ENCODE data around the gene MLST8. TPM values are rescaled to one million over a fixed set of nuclear protein-coding genes. Genes with fewer than 3 reads are reported as not detected.

Gene MLST8
- total RNA-seq, 2 experiments from 2014 or later: 70.0 to 70.7 TPM

DNA sequence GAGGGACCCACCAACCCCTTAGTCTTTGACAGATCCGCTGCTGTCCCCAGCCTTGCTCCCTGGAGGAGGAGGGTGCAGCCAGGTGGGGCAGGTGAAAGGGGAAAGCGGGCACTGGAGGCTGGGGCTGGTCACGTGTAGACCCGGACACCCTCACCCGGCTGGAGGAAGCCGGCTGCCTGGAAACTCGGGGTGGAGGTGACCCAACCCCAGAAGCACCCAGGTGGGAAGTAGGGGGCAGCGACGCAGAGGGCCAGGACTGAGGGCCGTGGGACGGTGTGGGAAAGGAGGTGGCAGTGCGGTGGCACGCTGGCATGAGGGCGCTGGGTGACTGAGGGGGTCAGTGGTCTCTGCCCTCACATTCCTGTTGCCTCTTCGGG is 47.0 kb upstream of the MLST8 start:
- H3K4me1 Mint-ChIP-seq (ENCODE audit: low read depth): peaks cover 22% of the 10 kb centered on the region
- intact Hi-C loops (cut with micrococcal nuclease): no loop called here
- TF ChIP-seq, protein P1, sequence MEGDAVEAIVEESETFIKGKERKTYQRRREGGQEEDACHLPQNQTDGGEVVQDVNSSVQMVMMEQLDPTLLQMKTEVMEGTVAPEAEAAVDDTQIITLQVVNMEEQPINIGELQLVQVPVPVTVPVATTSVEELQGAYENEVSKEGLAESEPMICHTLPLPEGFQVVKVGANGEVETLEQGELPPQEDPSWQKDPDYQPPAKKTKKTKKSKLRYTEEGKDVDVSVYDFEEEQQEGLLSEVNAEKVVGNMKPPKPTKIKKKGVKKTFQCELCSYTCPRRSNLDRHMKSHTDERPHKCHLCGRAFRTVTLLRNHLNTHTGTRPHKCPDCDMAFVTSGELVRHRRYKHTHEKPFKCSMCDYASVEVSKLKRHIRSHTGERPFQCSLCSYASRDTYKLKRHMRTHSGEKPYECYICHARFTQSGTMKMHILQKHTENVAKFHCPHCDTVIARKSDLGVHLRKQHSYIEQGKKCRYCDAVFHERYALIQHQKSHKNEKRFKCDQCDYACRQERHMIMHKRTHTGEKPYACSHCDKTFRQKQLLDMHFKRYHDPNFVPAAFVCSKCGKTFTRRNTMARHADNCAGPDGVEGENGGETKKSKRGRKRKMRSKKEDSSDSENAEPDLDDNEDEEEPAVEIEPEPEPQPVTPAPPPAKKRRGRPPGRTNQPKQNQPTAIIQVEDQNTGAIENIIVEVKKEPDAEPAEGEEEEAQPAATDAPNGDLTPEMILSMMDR (IDR thresholded peaks at IDR 0.05): no peak
- ChIA-PET CTCF (no interaction called here), POLR2A (interaction anchor here (7.3 kb wide), 1 partner anchor 50 kb away, joined by 95 read pairs; the partner anchor contains the start of genes BRICD5 and MLST8)
- no peak for ATAC-seq
- no peak overlapping the region for H3K4me3 Mint-ChIP-seq
- DNase-seq: no peak
- no peaks in the 10 kb centered on the region for H3K9me3 Mint-ChIP-seq
- H3K27ac Mint-ChIP-seq: no peak overlapping the region
- H3K27me3 Mint-ChIP-seq: no peaks in the 10 kb centered on the region
- peaks cover 27% of the 10 kb centered on the region for H3K36me3 Mint-ChIP-seq (ENCODE audit: low read depth)

DNA sequence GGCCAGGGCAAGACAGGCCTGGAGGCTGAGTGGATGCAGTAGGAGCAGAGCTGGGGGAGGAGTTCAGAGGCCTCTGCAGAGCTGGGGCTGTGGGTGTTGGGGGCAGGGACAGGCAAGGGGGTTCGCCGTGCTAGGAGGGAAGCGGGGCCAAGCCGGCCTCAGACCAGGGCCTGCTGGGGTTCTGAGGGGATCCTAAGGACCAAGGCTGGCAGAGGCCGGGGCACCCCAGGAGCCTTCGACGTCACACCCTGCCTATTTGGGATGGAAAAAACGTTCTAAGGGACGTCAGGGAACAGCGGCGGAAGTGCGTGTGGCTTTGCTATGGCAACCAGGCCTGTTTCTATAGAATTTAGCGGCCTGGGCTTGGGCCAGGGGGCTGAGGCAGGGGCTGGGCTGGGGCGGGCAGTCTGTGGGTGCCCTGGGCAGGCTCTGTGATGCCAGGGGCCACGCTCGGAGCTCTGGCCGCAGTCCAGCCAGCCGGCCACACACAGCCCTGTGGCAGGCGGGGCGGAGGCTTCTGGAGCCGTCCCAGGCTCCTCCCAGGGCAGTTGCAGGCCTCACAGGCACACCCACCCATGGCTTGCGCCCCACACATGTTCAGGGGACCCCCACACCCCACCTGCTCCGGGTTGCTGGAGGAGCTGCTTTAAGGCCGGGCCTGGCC is 45.9 kb upstream of the MLST8 start:
- H3K9me3 Mint-ChIP-seq: no peaks in the 10 kb centered on the region
- peaks cover 19% of the 10 kb centered on the region for H3K4me1 Mint-ChIP-seq (ENCODE audit: low read depth)
- H3K27me3 Mint-ChIP-seq: no peaks in the 10 kb centered on the region
- H3K27ac Mint-ChIP-seq: no peak overlapping the region
- ChIA-PET CTCF (no interaction called here), POLR2A (interaction anchor here (0.6 to 0.7 kb wide), 3 partner anchors 12 to 976 kb away, joined by 3 read pairs; no protein-coding TSS in a partner anchor)
- intact Hi-C loops (cut with micrococcal nuclease): no loop called here
- no peak overlapping the region for H3K4me3 Mint-ChIP-seq
- TF ChIP-seq, protein P1 (IDR thresholded peaks at IDR 0.05): no peak
- no peak for ATAC-seq
- H3K36me3 Mint-ChIP-seq (ENCODE audit: low read depth): peaks cover 16% of the 10 kb centered on the region
- no peak for DNase-seq

DNA sequence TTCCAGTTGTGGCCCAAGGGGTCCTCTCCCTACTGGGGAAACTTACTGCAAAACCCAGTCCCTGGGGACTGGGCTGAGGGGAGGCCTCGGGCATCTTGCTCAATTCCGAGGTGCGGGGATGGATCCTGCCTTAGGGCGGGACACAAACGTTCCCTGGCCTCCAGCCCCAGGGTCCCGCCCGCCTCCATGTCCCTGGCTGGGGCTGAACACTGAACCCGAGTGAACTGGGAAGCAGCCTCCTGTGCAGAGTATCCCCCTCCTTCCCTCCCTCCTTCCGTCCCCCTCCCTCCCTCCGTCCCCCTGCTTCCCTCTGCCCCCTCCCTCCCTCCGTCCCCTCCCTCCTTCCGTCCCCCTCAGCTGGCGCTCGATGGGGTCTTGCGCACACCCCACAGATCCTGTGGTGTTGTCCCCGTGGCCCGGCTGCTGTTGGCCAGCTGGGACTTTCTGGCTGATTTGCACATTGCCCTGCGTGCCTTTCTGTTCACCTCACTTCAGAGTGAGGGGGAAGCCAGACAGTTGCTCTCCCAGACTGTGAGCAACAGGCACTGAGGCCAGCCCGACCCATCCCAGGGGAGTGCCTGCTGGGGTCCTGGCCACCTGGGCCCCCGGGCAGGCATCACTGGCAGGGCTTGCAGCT is 44.2 kb upstream of the MLST8 start:
- Mint-ChIP-seq H3K36me3 (ENCODE audit: low read depth) (peaks cover 9% of the 10 kb centered on the region), H3K9me3 (no peaks in the 10 kb centered on the region), H3K27ac (peak overlapping the region; percentile 30), H3K27me3 (no peaks in the 10 kb centered on the region), H3K4me3 (no peak overlapping the region), H3K4me1 (ENCODE audit: low read depth) (peaks cover 19% of the 10 kb centered on the region)
- CTCF ChIA-PET: no interaction called here
- POLR2A ChIA-PET: interaction anchor here (1.7 kb wide), 1 partner anchor 50 kb away, joined by 4 read pairs; the partner anchor contains the start of gene BRICD5
- intact Hi-C loops (cut with micrococcal nuclease): no loop called here
- TF ChIP-seq, protein P1 (IDR thresholded peaks at IDR 0.05): no peak
- DNase-seq (no peak), ATAC-seq (no peak)

DNA sequence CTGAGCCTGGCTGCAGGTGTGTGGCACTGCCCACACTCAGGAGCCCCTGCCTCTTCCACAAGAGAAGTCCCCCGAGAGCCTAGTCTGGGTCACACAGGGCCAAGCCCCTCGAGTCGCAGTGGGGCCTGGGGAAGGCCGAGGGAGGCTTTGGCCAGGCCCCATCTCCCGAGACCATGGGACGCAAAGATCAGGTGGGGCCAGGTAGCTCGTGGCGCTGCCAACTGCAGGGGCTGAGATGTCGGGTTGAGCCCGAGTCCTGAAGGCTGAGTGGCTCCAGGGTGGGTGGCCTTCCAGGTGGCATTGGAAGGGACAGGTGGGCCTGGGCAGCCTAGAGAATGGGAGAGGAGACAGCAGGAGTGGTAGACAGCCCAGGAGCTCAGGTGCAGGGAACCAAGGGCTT is 43.3 kb upstream of the MLST8 start:
- CTCF ChIA-PET: no interaction called here
- Mint-ChIP-seq H3K36me3 (ENCODE audit: low read depth) (peaks cover 8% of the 10 kb centered on the region), H3K9me3 (no peaks in the 10 kb centered on the region), H3K4me3 (no peak overlapping the region), H3K4me1 (ENCODE audit: low read depth) (peaks cover 13% of the 10 kb centered on the region), H3K27me3 (no peaks in the 10 kb centered on the region), H3K27ac (no peak overlapping the region)
- POLR2A ChIA-PET: interaction anchor here (1.1 to 1.7 kb wide), 5 partner anchors 9 to 49 kb away, joined by 3 to 4 read pairs (median 4); partner anchors contain the start of gene BRICD5
- TF ChIP-seq, protein P1 (IDR thresholded peaks at IDR 0.05): no peak
- DNase-seq (no peak), ATAC-seq (no peak)
- intact Hi-C loops (cut with micrococcal nuclease): no loop called here

DNA sequence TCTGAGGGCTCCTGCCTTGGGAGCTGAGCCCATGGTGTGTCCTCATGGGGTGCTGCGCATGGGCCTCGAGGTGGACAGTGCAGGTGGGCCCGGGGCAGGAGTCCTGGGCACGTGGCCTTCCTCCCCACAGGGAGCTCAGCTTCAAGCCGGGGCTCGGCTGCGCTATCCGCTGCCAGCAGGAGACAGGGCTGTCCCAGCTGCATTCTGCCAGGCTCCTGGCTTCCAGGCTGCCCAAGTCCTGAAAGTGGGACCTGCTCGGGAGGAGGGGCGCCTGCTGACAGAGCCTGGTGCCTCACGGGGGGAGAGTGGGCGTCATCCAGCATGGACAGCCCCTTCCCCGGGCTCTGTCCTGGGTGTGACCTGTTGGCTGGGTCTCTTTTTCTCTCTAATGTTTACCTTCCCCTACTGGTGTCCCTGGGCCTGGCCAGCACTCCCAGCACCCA is 42.6 kb upstream of the MLST8 start:
- ChIA-PET POLR2A (interaction anchor here (1.1 to 1.4 kb wide), 4 partner anchors 10 to 31 kb away, joined by 3 to 4 read pairs (median 4); no protein-coding TSS in a partner anchor), CTCF (no interaction called here)
- no peak overlapping the region for H3K27ac Mint-ChIP-seq
- DNase-seq (no peak), ATAC-seq (no peak)
- no peaks in the 10 kb centered on the region for H3K27me3 Mint-ChIP-seq
- no peaks in the 10 kb centered on the region for H3K9me3 Mint-ChIP-seq
- peaks cover 6% of the 10 kb centered on the region for H3K4me1 Mint-ChIP-seq (ENCODE audit: low read depth)
- peaks cover 8% of the 10 kb centered on the region for H3K36me3 Mint-ChIP-seq (ENCODE audit: low read depth)
- intact Hi-C loops (cut with micrococcal nuclease): no loop called here
- no peak overlapping the region for H3K4me3 Mint-ChIP-seq
- TF ChIP-seq, protein P1 (IDR thresholded peaks at IDR 0.05): no peak
